ENCODE results near the gene PTGR3.

The PTGR3 gene

GRCh38 chr18:75229437-75229836 is 20.5 kb upstream of the PTGR3 start:
- TF ChIP-seq JUND (IDR thresholded peaks at IDR 0.05; ENCODE audit: low read depth) = no peak
- in situ Hi-C loops (cut with HindIII; ENCODE audit: low pct_unique_long_range_greater_than_20kb, low sequenced_read_pairs) = no loop called here
- no peak for DNase-seq (ENCODE audit: low read depth in 1 of 2, low spot score in 1 of 2)

- in situ Hi-C loops (cut with HindIII; ENCODE audit: low pct_unique_long_range_greater_than_20kb, low sequenced_read_pairs) = no loop called here
- TF ChIP-seq JUND (IDR thresholded peaks at IDR 0.05; ENCODE audit: low read depth) = no peak
- no peak for DNase-seq (ENCODE audit: low read depth in 1 of 2, low spot score in 1 of 2)
These were observed 20.0 kb upstream of the PTGR3 start for GRCh38 chr18:75228967-75229366.

GRCh38 chr18:75227535-75228296 is 18.8 kb upstream of the PTGR3 start:
- no peak for DNase-seq (ENCODE audit: low read depth in 1 of 2, low spot score in 1 of 2)
- no peak for TF ChIP-seq JUND (IDR thresholded peaks at IDR 0.05; ENCODE audit: low read depth)
- in situ Hi-C loops (cut with HindIII; ENCODE audit: low pct_unique_long_range_greater_than_20kb, low sequenced_read_pairs) = no loop called here

- in situ Hi-C loops (cut with HindIII; ENCODE audit: low pct_unique_long_range_greater_than_20kb, low sequenced_read_pairs) = no loop called here
- DNase-seq (ENCODE audit: low read depth in 1 of 2, low spot score in 1 of 2) = no peak
- no peak for TF ChIP-seq JUND (IDR thresholded peaks at IDR 0.05; ENCODE audit: low read depth)
These were observed 18.0 kb upstream of the PTGR3 start for GRCh38 chr18:75226956-75227316.

- in situ Hi-C loops (cut with HindIII; ENCODE audit: low pct_unique_long_range_greater_than_20kb, low sequenced_read_pairs) = no loop called here
These were observed 17.5 kb upstream of the PTGR3 start for GRCh38 chr18:75226286-75226955.

GRCh38 chr18:75223687-75224347 is 14.9 kb upstream of the PTGR3 start:
- DNase-seq (ENCODE audit: low read depth in 1 of 2, low spot score in 1 of 2) = no peak
- in situ Hi-C loops (cut with HindIII; ENCODE audit: low pct_unique_long_range_greater_than_20kb, low sequenced_read_pairs) = no loop called here
- no peak for TF ChIP-seq JUND (IDR thresholded peaks at IDR 0.05; ENCODE audit: low read depth)

More at GRCh38 chr18:75226286-75226955, 17.5 kb upstream of the PTGR3 start:
- DNase-seq (ENCODE audit: low read depth in 1 of 2, low spot score in 1 of 2) = no peak
- no peak for TF ChIP-seq JUND (IDR thresholded peaks at IDR 0.05; ENCODE audit: low read depth)

GRCh38 chr18:75222407-75222806 is 13.5 kb upstream of the PTGR3 start:
- in situ Hi-C loops (cut with HindIII; ENCODE audit: low pct_unique_long_range_greater_than_20kb, low sequenced_read_pairs) = no loop called here
- DNase-seq (ENCODE audit: low read depth in 1 of 2, low spot score in 1 of 2) = no peak
- no peak for TF ChIP-seq JUND (IDR thresholded peaks at IDR 0.05; ENCODE audit: low read depth)

- TF ChIP-seq JUND (IDR thresholded peaks at IDR 0.05; ENCODE audit: low read depth) = no peak
- in situ Hi-C loops (cut with HindIII; ENCODE audit: low pct_unique_long_range_greater_than_20kb, low sequenced_read_pairs) = no loop called here
These were observed 13.0 kb upstream of the PTGR3 start for GRCh38 chr18:75221897-75222296.

GRCh38 chr18:75221397-75221796 is 12.5 kb upstream of the PTGR3 start:
- in situ Hi-C loops (cut with HindIII; ENCODE audit: low pct_unique_long_range_greater_than_20kb, low sequenced_read_pairs) = no loop called here
- TF ChIP-seq JUND (IDR thresholded peaks at IDR 0.05; ENCODE audit: low read depth) = no peak
- DNase-seq (ENCODE audit: low read depth in 1 of 2, low spot score in 1 of 2) = no peak

More at GRCh38 chr18:75221897-75222296, 13.0 kb upstream of the PTGR3 start:
- DNase-seq (ENCODE audit: low read depth in 1 of 2, low spot score in 1 of 2) = no peak

- no peak for DNase-seq (ENCODE audit: low read depth in 1 of 2, low spot score in 1 of 2)
- in situ Hi-C loops (cut with HindIII; ENCODE audit: low pct_unique_long_range_greater_than_20kb, low sequenced_read_pairs) = no loop called here
- no peak for TF ChIP-seq JUND (IDR thresholded peaks at IDR 0.05; ENCODE audit: low read depth)
These were observed 11.8 kb upstream of the PTGR3 start for GRCh38 chr18:75220551-75221355.

GRCh38 chr18:75219745-75220375 is 10.9 kb upstream of the PTGR3 start:
- TF ChIP-seq JUND (IDR thresholded peaks at IDR 0.05; ENCODE audit: low read depth) = no peak

More at GRCh38 chr18:75219745-75220375, 10.9 kb upstream of the PTGR3 start:
- DNase-seq (ENCODE audit: low read depth in 1 of 2, low spot score in 1 of 2) = no peak
- in situ Hi-C loops (cut with HindIII; ENCODE audit: low pct_unique_long_range_greater_than_20kb, low sequenced_read_pairs) = no loop called here

Data from T47D (cell line).